ENCODE results near the gene RAB22A. TPM values are rescaled to one million over a fixed set of nuclear protein-coding genes. Genes with fewer than 3 reads are reported as not detected.

Gene RAB22A
- total RNA-seq, 1 experiment from 2014 or later: 13.8 TPM

DNA sequence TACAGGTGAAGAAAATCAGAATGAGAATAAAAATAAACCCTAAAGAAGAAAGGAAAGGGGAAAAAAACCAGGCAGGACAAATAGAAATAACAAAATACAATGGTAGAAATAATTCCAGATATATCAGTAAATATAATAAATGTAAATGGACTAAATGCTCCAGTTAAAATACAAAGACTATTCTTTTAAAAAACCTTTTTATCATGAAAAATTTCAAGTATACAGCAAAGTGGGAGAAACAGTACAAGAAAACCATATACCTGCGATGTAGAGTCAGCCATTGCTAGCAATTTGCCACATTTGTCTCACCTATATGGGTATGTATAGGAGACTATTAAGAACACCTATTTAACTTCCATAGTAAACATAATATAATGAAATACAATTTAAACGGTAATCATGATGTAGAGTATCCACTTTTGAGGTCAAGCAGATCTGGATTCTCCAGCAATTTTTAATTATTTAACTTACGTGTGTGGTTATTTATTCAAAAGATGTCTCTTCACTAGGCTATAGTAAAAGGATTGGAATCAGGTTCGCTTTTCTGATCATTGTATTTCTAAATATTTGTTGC lies 78.6 kb downstream of the RAB22A start:
- DNase-seq (ENCODE audit: low read depth): no peak

DNA sequence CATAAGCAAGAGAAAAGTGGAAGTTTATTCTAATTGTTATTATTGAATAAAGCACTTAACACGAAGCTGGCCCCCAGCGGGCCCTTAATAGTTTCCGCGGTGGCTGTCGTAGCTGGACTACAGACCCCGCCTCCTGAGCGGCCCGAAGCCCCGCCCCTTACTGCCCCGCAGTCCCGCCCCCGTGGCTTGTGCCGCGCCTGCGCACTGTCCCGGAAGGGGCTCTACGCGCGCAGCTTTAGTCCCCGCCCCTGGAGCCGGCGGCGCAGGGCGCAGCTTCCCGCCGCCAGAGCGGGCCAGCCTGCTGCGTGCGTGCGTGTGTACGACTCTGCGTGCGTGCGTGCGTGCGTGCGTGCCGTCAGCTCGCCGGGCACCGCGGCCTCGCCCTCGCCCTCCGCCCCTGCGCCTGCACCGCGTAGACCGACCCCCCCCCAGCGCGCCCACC lies 79.4 kb downstream of the RAB22A start, which contains the start of gene VAPB:
Gene VAPB, plus strand, starts transcription at position 348 of the 442 bp plus-strand sequence. CDS start 231 bp downstream, outside the sequence.
- peak; percentile 97 for DNase-seq (ENCODE audit: low read depth)

DNA sequence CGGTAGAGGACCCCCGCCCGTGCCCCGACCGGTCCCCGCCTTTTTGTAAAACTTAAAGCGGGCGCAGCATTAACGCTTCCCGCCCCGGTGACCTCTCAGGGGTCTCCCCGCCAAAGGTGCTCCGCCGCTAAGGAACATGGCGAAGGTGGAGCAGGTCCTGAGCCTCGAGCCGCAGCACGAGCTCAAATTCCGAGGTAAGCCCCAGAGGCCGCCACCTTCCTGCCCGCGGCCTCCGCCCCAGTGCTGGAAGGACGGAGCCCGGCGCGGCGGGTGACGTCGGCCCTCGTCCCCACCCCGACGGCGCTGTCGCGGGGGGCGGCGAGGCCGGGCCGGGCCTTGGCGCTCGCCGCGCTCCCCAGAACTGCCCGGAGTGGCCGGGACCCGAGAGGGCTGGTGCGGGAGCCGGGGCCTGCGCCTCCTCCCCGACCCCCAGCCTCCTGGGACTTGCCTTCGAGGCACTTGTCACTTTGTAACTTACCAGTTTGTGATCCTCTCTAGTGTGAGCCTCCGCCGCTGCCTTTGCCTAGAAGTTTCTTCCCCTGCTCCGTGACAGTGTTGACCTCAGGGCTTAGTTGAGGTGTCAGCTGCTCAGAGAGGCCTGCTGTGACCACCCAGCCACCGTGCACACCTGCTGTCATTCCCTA lies 79.9 kb downstream of the RAB22A start:
- peak; percentile 47 for DNase-seq (ENCODE audit: low read depth)

DNA sequence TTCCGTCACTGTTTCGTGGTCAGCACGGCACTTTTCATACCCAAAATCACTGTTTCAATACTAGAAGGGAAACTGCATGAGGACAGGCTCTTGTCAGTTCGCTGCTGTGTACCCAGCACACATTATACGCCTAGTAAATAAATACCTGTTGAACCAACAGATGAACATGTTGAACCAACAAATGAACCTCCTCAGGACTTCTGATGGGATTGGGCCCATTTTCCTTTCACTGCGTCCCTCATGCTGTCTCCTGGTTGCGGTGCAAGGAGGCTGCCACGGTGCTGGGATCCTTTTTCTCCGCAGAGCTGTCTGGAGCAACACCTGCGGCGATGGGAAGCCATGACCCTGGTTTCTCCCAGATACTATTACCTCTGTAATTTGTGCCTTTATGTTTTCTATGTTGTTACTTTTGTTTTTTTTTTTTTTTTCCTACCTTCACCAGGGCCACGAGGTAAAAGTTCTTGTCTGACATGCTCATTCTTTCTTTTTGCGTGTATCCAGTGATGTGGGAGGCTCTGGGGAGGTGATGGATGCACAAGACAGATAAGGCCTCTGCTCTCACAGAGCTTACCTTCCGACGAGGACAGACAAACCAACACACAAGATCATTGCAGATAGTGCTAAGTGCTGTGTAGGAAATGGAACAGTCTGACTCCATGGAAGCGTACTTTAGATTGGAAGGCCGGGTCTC lies 80.6 kb downstream of the RAB22A start:
- DNase-seq (ENCODE audit: low read depth): no peak

DNA sequence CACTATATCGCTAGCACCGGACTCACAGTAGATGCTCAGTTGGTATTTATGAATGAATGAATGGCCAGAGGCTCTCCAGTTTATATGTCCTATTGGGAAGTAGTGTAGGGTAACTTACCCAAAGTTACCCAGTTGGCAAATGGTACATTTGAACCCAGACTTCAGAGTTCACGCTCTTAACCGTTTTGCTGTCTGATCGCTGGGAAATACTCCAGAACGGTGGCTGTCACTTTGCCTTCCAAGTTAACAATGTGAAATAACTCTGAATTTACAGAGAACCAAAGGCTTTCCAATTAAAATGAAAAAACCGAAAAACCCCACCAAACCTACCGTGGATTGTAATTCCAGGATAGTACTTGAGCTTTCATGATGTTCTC lies 81.1 kb downstream of the RAB22A start:
- DNase-seq (ENCODE audit: low read depth): no peak

DNA sequence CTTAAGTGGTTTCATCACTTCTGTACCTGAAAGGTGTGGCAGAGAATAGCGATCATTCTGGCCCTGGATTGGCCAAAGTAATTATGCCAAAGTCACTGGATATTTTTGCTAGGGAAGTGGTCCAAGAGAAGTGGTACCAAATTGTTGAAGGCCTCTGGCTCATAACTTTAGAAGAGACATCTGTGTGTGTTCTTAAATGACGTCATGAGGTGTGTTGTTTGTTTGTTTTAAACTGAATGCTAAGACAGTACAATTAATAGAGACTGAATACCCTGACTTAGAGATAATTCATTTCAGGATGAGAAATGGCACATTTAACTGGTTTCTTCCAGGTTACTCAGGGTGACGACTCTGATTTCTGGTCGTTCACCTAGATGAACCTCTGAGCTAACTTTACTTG lies 82.8 kb downstream of the RAB22A start:
- DNase-seq (ENCODE audit: low read depth): no peak

DNA sequence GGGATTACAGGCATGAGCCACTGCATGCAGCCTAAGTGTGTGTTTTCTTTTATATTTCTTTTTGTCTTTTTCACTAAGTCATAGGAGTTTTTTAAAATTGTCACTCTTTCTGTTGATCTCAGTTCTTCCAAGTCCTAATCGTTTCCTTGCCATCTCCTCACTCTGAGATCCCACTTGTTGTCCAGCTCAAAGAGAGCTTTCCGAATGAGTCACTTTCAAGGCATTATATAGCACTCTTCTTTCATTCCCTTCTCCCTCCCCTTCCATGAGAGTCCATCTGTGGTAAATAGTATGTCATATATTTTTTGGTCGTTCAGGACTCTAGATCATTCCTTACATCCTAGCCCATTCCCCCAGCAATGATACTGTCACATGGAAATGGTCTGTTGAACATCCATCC lies 83.8 kb downstream of the RAB22A start:
- no peak for DNase-seq (ENCODE audit: low read depth)

DNA sequence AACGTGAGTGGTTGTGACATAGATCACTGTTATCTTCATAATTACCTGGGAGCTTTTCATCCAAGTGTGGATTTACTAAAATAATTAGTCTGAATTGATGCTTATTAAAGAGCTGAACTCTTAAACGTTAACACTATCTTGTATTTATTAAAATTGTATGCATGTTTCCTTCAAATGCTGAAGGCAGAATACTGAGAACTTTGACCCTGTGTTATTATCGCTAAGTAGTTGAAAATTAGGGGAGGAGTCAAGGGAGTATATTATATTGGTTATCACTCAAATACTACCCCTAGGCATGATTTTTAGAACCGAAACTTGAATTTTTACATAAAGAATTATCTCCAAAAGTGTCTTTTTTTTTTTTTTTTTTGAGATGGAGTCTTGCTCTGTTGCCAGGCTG lies 85.3 kb downstream of the RAB22A start:
- DNase-seq (ENCODE audit: low read depth): no peak

DNA sequence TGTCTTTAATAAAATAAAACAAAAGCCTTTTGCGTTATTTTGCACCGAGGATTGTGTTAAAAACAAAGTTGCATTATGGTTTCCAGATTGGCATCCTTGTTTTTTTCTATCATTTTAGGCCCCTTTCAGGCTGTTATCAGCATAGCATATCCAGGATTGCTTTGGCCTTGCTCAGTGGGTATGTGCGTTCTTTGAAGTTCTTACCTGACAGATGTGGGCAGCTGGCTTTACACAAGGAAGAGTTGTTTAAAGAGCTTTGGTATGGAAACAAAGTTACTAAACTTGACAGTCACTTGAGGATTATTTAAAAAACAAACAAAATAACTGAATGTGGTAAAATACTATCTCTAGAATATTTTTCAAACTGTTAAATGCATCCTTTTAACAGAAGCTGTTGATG lies 86.1 kb downstream of the RAB22A start:
- DNase-seq (ENCODE audit: low read depth): no peak

DNA sequence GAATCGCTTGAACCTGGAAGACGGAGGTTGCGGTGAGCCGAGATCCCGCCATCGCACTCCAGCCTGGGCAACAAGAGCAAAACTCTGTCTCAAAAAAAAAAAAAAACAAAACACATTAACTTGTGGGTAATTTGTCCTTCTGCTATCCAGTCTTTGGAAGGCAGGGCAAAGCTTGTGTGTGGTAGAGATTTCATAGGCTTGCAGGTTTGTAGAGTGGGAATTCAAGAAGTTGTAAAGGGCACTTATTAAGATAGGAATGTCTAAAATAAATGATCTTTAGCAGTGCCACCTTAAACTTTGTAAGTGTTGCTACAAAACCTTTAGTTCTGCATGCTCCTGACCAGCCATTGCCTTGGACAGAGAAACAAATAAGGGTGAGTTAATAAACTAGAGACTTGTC lies 87.9 kb downstream of the RAB22A start:
- no peak for DNase-seq (ENCODE audit: low read depth)

DNA sequence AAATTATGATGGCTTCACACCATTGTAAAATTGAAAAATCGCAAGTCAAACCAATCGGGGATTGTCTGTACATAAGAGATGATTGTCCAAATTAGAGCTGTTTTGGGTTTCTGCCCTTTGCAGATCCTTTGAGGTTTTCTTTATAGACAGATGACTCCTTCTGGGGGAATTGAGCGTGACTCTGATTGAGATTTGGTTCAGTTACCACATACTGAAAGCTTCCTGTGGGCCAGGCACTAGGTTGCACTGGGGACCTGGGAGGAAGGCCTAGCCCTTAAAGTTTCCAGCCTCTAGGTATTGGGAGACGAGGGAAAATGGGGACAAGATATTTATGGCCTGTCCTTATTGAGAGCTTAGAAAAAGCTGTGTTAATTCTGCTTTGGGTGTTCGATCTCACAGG lies 88.7 kb downstream of the RAB22A start:
- no peak for DNase-seq (ENCODE audit: low read depth)

DNA sequence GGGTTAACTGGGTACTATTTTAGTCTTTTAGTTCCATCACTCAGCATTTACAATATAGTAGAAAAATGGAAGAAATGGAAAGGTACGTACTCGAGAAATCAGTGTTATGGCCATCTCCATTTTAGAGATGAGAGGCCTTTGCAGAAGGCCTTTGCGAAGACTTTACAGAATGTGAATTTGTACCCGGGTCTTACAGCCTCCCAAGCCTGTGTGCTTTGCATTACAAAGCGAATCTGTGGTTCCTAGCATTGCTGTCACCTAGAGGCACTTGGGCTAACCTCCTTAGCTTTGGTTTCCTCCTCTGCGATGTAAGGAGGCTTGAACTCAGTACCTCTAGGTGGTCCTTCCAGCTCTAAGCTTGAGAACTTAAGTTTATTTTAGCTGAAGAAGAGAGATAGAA lies 90.4 kb downstream of the RAB22A start:
- DNase-seq (ENCODE audit: low read depth): no peak

DNA sequence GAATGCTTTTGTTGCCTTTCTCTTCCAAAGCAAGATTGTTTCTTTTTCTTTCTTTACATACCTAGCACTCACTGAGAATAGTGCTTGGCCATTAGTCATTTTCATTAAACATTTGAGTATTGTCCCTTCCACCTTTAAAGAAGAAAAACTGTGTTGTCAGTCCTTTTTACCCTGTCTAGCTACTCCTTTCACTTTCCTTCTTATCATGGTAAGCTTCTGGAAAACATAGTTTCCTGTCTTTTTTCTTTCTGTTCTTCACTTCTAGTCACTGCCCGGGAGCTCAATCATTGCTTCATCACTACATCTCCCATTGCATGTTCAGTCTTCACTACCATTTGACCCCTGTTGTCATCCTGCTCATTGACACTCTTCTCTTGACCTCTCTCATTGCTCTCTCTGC lies 91.6 kb downstream of the RAB22A start:
- DNase-seq (ENCODE audit: low read depth): no peak

DNA sequence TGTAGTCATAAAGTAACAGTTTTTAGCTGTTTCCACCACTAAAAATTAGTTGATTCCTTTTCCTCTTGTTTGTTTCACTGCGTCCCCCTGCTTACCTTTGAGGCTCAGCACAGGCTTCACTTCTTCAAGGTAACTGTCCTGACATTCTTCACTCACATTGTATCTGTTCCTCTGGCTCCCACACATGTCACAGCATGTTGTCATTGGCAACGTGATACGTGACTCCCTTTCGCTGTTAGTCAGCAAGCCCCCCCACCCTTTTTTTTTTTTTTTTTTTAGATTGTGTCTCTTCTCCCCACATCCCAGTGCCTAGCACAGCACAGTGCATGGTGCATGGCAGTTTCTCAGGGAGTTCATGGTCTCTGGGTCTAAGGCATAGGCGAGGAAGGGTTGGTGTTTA lies 92.8 kb downstream of the RAB22A start:
- DNase-seq (ENCODE audit: low read depth): no peak

DNA sequence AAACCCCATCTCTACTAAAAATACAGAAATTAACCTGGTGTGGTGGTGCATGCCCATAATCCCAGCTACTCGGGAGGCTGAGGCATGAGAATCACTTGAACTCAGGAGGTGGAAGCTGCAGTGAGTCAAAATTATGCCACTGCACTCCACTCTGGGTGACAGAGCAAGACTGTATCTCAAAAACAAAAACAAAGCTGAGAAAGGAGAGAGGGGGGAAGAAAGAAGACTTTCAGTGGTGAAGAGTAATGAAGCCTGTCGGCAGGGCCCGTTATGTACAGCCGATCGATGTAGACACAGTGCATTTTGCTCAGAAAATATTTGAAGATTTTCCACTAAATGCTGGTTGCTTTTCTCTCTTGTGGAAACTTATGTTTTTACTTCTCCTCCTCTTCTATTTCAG lies 93.3 kb downstream of the RAB22A start:
- DNase-seq (ENCODE audit: low read depth): no peak

DNA sequence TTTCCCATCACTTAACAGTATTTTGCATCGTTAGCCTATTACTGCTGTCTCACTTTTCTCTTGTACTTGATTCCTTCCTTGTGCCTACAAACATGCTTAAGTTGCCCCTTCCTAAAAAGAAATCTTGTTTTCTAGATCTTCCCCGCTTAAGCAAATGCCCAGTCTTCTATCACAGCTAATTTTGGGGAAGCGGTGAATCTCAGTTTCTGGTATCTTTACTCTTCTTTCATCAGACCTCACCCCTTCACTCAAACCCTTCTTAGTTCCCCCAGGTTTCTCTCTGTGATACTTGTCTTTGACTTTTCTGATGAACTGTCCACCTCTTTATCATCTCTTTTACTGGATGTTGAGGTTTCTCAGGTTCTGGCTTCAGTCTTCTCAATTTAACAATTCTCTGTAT lies 93.8 kb downstream of the RAB22A start:
- DNase-seq (ENCODE audit: low read depth): no peak

DNA sequence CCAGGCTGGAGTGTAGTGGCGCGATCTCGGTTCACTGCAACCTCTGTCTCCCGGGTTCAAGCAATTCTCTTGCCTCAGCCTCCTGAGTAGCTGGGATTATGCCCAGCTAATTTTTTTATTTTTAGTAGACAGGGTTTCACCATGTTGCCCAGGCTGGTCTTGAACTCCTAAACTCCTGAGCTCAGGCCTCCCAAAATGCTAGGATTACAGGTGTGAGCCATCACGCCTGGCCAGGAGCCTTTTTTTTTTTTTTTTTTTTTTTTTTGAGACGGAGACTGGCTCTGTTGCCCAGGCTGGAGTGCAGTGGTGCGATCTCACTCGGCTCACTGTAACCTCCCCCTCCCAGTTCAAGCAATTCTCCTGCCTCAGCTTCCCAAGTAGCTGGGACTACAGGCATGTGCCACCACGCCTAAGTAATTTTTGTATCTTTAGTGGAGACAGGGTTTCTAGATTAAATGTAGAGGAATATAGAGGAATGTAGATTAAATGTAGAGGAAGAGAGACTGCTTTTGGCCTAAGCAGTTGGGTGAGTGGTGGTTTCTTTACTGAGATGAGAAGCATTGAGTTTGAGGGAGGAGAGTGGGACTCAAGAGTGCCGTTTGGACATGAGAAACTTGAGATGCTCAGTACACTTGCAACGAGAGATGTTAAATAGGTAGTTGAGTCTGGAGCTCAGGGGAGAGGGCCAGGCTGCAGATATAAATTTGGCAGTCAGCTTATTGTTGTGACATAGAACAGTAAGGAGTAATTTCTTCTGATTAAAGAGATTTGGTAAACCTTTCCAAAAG lies 96.2 kb downstream of the RAB22A start:
- DNase-seq (ENCODE audit: low read depth): no peak

DNA sequence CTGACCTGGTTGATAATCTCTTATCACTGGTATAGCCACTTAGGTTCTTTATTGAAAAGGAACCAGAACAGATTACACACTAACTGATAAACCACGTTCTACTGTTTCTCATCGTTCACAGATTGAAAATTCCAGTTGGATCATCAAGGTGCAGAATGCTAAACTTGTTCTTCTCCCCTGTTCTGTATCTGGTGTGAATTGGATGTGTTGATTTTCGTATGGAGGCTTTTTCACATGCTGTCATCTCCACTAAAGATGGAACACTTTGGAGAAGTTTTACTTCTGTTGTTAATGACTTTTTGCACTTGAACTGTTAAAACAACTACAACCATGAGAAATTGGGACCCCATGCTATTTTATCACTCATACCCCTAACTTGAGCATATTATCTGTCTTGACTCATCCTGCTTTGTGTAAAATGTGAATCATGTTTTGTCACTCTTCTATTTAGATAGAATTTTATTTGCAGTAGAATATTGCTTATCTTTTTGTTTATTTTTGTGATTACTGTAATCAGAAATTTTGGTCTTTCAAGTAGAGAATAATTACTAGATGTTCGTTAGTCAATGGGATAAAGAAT lies 97.0 kb downstream of the RAB22A start:
- peak; percentile 13 for DNase-seq (ENCODE audit: low read depth)

DNA sequence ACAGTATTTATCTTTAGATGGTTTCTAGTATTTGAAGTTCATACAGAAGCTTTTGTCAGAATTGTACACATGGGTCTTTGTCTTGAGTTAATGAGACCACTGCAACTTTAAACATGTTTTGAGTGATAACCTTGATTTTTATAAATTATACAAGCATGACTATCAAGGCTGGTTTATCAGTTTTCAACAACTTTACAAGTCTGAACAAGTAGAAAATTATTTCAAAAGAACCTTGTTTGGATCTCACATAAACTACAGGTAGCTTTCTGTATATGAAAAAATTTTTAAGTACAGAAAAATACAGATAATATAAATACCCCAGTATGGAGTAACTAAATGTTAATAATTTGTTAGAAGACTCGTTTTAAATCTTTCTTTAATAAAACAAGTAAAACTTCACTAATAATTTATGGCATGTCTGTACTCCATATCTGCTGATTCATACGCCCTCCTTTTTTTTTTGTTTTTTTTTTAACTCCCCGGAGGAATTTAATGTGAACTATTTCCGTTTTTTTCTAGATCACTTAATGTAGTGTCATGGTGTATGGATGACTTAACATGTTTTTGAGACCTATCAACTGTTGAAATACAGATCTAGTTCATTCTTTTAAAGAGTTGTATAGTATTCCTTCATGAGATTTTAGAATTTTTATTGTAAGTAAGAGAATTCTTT lies 97.8 kb downstream of the RAB22A start:
- DNase-seq (ENCODE audit: low read depth): peak; percentile 13

DNA sequence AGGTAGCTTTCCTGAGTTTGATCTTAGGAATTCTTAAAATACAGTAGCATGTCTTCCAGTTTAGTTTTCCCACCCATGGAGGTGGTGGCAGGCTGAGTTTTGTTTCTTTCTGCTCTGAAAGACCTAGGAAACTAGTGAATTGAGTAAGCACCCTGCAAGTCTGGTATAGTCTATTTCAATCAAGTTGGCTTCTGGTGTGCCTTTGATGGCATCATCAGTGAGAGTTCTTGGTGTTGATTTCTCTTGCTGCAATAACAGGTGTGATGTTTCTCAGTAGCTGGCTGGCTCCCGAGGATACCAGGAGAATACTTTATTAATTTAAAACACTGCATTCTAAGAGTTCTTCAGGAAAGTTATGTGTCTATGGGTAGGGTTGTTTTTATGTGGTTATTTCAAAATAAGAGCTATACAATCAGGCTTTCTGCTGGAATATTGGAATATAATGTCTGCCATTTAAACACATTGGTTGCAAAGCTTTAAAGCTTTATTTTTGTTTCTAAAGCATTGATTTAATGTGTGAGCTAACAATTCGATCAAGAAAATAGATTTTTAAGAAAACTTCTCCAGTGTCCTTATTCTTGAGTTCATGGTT lies 98.5 kb downstream of the RAB22A start:
- no peak for DNase-seq (ENCODE audit: low read depth)

DNA sequence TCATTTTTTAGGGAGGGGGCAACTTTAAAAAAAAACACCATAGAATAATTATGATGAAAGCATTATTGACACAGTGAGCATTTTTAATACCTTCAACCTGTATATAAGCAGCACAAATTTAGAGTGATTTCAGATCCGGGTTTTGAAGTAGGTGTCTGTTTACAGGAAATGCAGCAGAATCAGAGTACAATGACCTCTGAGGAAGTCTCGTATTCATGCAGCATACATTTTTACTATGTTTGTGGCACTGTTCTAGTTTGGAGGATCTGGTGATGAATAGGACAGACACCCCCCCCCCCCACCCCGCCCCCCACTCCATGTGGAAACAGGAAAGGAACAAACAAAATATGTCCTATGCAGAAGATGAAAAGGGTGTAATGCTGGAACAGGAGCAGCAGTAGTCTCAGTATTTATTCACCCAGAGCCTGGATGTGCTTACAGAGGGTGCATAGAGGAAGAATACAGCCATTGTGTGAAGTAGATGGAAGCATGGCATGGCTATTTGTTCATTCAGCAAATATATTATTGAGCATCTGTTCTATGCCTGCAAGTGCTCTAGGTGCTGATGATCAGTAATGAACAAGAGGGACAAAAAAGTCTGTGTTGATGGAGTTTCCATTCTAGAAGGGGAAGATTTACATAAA lies 99.2 kb downstream of the RAB22A start:
- DNase-seq (ENCODE audit: low read depth): no peak

All from Daoy (cell line).